GM20431 (cell line): ENCODE measurements around the gene RCE1.

Source experiments
- in situ Hi-C: fragments of 300-500 bp; cut with MseI, MboI; formaldehyde crosslinking; loops from one replicate; pipeline ENCODE4 v1.15.0; 2020; ENCODE audit warnings: low sequenced_read_pairs; ENCODE audit not compliant: unreplicated experiment

Gene RCE1

DNA sequence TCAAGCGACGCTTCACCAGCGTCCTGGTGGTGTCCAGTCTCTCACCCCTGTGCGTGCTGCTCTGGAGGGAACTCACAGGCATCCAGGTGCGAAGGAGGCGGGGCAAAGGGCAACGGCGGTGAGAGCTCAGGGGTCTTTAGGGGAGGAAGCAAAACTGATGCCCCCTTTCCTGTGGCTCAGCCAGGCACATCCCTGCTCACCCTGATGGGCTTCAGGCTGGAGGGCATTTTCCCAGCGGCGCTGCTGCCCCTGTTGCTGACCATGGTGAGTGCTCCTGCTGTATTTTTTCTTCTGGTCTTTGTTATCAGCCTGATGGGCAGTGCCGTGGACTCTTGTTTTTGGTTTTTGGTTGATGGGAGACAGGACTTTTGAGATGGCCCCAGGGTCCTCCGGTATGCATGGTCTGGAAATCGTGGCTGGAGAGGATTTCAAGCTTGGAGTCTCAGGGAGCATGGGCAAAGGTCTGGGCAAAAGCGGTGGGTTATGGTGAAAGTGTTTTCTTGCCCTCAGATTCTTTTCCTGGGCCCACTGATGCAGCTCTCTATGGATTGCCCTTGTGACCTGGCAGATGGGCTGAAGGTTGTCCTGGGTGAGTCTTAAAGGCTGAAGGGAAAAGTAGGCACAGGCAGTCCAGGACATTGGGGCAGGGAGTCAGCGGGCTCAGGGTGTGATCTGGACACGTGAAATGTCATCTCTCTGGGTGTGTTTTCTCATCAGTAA is 695 bp downstream of the RCE1 start:
- in situ Hi-C loops: loop anchor here (25.0 kb wide), 1 partner anchor 282 kb away; the partner anchor contains the start of gene CTSF

DNA sequence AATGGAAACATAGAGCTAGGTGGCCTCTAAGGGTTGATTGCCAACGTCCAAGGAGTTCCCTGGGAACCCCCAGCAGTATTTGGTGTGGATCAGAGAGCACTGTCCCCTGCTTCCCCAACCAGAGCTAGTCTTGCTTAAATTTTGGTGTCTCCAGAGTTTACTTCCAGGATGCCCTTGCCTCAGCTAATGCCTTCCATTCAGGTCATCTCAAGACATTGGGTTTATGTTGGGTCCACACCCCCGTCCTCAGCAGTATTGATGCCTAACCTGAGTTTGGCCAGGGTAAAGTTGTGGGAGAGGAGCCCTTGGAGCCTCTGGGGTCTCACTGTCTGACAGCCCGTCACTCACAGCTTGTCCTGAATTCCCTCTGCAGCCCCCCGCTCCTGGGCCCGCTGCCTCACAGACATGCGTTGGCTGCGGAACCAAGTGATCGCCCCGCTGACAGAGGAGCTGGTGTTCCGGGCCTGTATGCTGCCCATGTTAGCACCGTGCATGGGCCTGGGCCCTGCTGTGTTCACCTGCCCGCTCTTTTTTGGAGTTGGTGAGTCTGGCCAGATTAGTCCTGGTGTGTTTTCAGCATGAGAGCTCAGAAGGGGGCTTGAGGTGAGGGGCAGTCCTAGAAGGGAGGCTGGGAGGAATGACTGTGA is 1.4 kb downstream of the RCE1 start:
- in situ Hi-C loops: loop anchor here (25.0 kb wide), 1 partner anchor 282 kb away; the partner anchor contains the start of gene CTSF

DNA sequence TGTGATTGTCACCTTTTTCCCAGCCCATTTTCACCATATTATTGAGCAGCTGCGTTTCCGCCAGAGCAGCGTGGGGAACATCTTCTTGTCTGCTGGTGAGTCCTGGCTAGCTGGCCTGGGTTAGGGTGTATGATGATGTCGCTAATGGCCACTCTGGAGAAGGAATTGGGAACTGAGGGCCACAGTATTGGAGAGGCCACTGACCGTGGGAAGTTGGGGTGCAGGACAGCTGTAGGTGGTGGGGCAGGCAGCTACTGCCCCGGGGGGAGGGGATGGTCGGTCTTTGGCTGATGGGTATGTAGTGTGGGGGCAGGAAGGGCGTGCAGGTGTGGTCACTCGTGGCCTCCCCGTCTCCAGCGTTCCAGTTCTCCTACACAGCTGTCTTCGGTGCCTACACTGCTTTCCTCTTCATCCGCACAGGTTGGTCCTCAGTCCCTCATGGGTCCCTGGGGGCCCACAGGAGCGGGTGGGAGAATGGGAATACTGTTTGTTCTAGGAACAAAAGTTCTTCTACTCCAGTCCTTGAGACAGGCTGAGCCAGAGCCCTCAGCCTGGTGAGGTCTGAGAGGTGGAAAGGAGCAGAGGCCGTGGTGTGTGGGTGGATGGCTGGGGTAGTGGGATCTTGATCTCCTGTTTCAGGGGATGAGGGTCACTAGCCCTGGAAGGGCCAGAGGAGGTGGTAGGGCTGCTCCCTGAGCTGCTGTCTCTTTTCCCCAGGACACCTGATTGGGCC is 2.1 kb downstream of the RCE1 start:
- in situ Hi-C loops: loop anchor here (25.0 kb wide), 1 partner anchor 283 kb away; the partner anchor contains the start of gene CTSF

GRCh38 chr11:66845876-66846212 is 2.6 kb downstream of the RCE1 start:
- in situ Hi-C loops: loop anchor here (25.0 kb wide), 1 partner anchor 284 kb away; the partner anchor contains the start of gene CTSF

DNA sequence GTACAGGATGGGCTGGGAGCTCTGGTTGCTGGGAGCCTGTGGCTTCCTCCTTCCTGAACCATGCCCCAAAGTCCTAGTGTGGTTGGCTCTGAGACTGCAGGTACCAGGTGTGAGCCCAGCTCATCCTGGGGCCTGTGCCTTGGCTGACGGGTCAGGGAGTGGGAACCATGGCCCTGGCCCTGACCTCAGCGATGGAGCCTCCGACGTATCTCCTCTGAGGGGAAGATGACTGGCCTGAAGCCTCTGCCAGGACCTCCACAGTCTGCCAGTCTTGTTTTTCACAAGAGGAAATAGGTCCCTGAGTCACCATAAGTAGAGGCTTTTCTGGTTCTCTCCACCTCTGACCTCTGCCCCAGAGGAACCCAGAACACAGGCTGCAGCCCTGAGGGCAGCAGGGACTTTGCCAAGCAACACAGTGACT is 3.4 kb downstream of the RCE1 start:
- in situ Hi-C loops: loop anchor here (25.0 kb wide), 1 partner anchor 284 kb away; the partner anchor contains the start of gene CTSF

DNA sequence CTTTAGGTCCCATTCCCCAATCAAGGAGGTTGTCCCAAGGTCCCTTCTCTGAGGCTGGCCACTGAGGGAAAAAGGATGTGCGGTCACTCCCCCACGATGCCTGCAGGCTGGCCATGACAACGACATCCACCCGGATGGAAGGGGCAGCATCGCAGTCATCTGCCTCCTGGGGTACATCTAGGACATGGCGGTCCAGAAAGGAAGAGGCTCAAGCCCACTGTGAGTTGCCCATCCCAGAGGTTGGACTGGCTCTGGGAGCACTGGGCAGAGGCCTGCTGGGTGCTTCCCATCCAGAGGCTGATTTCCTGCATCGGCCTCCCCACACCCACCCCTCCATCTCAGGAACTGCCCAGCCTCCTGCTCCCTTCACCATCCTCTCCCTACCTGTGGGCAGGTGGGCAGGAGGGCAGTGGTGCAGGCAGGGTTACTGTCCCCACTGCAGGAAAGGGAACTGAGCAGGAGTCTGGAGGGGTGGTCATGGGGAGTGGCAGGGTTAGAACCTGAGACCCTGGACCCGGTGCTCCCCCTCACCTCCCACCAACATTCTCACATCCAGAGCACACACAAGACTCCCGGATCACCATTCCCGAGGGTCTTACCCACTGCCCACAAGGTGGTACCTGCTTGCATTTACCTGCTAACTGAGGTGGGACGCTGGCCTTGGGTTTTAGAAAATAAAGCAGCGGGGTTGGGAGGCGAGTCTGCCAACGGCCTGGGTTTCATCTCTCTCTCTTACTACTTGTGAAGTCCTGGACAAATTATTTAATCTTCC is 4.4 kb downstream of the RCE1 start:
- in situ Hi-C loops: loop anchor here (25.0 kb wide), 1 partner anchor 285 kb away; the partner anchor contains the start of gene CTSF

DNA sequence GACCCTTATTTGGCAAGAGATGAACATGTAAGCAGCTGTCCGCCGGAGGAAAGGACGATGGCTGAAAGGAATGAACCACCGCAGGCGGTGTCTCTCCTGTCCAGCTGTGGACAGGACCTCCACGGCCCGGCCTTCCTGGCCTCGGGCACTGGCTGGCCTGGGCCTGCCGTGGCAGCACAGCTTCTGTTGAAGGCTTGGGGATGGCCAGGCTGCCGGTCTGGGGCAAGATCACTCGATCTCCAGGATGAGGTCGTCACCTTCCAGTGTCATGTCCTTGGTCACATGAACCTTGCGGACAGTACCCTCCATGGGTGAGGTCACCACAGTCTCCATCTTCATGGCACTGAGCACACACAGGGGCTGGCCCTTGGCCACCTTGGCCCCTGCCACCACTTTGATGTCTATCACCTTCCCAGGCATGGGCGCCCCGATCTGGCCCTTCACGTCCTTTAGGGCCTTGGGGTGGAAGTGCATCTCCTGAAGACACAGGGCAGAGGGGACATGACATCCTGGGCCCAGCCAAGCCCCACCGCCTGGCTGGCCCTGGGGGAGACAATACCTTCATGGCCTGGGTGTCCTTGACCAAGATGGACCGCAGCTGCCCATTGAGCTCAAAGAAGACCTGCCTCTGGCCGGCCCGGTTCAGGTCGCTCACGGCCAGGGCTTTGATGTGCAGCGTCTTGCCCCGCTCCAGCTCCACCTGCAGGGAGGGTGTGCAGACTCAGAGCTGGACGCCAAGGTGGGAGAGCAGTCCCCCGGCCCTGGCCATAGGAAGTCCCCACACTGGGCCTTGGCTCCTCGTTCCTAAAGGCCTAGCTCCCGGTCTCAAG is 5.6 kb downstream of the RCE1 start:
- in situ Hi-C loops: loop anchor here (25.0 kb wide), 1 partner anchor 287 kb away; the partner anchor contains the start of gene CTSF

- in situ Hi-C loops: loop anchor here (25.0 kb wide), 1 partner anchor 287 kb away; the partner anchor contains the start of gene CTSF
Measured at GRCh38 chr11:66849501-66850234, 6.4 kb downstream of the RCE1 start.

- in situ Hi-C loops: no loop called here
Measured at GRCh38 chr11:66850235-66850587, 7.0 kb downstream of the RCE1 start.

- in situ Hi-C loops: no loop called here
Measured at GRCh38 chr11:66850588-66851238, 7.5 kb downstream of the RCE1 start.

- in situ Hi-C loops: no loop called here
Measured at GRCh38 chr11:66851239-66851596, 8.0 kb downstream of the RCE1 start.

DNA sequence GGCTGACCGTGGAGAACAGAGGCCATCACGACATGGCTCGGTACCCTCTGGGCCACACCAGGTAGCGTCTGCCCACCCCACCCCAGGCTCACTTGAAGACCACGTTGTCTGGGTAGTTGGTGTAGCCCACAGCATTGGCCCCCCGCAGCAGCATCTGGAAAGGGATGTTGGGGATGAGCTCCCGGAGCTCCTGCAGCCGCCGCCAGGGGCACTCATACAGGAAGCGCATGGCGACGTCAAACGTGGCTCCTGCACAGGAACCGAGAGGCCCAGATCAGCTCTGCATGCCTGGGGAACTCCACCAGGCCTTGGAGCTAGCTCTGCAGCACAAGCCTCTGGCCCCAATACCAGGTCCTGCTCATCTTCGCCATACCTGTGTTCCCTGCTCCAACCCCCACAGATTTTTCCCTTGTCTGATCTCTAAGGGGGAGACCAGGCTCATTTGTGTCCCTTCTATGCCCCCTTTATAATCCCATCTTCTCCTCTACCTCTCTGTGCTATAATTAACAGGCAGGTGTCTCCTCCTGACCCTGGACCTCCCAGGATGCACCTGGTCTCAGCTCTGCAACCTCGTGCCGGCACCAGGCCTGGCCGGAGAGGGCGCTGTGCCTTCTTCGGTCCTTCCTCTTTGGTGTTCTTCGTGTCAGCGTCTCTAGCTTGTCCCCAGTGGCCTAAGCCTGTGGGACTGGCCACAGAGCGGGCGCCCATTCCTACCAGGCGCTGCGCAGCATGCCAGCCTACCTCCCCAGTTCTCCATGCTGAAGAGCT is 8.6 kb downstream of the RCE1 start:
- in situ Hi-C loops: no loop called here

- in situ Hi-C loops: no loop called here
Measured at GRCh38 chr11:66852466-66853241, 9.4 kb downstream of the RCE1 start.

DNA sequence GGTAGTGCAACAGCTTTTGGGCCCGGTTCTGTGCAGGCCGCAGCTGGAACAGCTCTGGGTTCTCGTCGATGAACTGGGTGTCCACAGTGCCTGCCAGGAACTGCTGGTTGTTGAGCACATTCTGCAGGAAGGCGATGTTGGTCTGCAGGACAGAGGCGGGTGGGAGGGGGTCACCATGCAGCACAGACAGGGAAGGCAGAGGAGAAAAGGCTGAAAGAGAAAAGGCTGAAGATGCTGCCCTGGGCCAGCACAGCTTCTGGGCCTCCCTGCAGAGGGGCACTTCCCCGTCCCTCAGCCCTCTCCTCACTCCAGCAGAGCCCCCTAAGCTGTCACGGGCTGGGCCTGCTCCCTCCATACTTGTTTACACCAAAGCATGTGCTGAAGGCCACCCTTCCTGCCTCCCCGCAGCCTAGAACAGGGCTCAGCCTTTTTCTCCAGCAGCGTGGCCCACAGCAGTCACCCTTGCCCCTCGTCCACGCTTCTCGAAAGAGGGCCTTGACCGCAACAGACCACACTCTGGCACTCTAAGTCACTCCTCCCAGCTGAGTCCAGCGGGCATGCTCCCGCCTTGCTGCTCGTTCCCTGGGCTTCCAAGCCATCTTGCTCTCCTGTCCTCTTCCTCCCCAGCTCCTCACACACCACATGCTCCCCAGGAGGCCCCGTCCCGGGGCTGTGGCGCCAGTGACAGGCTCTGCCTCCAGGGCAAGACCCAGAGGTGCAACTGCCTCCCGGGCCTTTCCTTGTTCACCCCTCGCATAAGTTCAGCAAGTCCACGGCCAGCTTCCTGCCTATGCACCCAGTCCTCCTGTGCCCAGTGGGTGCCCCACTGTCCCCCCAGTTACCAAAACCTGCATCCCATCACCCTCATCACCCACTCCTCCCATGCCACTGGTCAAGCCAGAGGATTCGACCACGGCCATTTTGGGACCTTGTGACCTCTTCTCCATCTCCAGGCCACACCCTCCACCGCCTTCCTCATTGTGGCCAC is 10.3 kb downstream of the RCE1 start:
- in situ Hi-C loops: no loop called here

DNA sequence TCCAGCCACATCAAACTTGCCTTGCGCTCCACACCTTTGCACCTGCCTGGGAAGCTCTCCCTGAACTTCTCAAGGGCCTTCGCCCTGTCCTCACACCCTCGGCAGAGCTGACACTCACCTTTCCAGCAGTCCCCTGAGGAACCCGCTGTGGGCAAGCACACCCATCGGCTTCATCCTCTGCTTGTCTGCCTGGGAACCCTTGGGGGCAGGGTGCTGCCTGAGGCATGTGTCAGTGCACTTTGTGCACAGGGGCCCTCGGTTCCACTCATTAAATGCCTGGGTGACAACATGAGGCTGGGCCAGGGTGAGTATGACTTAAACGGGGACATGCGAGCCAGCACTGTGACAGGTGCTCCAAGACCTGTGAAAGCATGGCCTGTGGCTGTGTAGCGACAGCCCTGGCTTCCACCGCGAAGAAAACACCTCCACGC is 11.0 kb downstream of the RCE1 start:
- in situ Hi-C loops: no loop called here
